Endothelial cell (in vitro differentiated cells): ENCODE results near the gene MIER3. TPM values are rescaled to one million over a fixed set of nuclear protein-coding genes. Genes with fewer than 3 reads are reported as not detected.

Source experiments
- DNase-seq: peaks from one replicate; pipeline ENCODE4 v3.0.0; 2021; ENCODE audit warnings: low spot score
- H3K27ac Mint-ChIP-seq: one replicate; pipeline ENCODE4 v1.8.0; 2021; ENCODE audit warnings: mixed read lengths, inconsistent platforms; ENCODE audit not compliant: unreplicated experiment
- H3K27me3 Mint-ChIP-seq: one replicate; pipeline ENCODE4 v1.8.0; 2021; ENCODE audit warnings: mild to moderate bottlenecking, moderate library complexity, mixed read lengths, inconsistent platforms; ENCODE audit not compliant: unreplicated experiment
- H3K36me3 Mint-ChIP-seq: one replicate; pipeline ENCODE4 v1.8.0; 2021; ENCODE audit warnings: mild to moderate bottlenecking, low read depth, mixed read lengths, inconsistent platforms; ENCODE audit not compliant: unreplicated experiment
- H3K4me1 Mint-ChIP-seq: one replicate; pipeline ENCODE4 v1.8.0; 2021; ENCODE audit warnings: mild to moderate bottlenecking, mixed read lengths, inconsistent platforms; ENCODE audit not compliant: unreplicated experiment
- H3K4me3 Mint-ChIP-seq: one replicate; pipeline ENCODE4 v1.8.0; 2021; ENCODE audit warnings: mild to moderate bottlenecking, mixed read lengths, inconsistent platforms; ENCODE audit not compliant: unreplicated experiment
- H3K9me3 Mint-ChIP-seq: one replicate; pipeline ENCODE4 v1.8.0; 2021; ENCODE audit warnings: mixed read lengths, inconsistent platforms; ENCODE audit not compliant: unreplicated experiment
- CTCF ChIP-seq: fragments of 200-600 bp; sonication (generic); IDR thresholded peaks from one replicate; pipeline ENCODE4 v1.5.0; 2021; ENCODE audit warnings: antibody characterized with exemption; ENCODE audit not compliant: unreplicated experiment
- total RNA-seq: library from RNA; stranded (reverse); fragmentation: NEBNext Ultra II Directional; extraction: Animal tissue kit (Norgen Biotek cat#: 25700); gene quantifications from one replicate; pipeline ENCODE4 v1.2.1, GENCODE V29; 2021; ENCODE audit not compliant: unreplicated experiment

The MIER3 gene
- total RNA-seq, 1 donor from 2014 or later: 52.3 TPM

- Mint-ChIP-seq H3K4me1 (no peaks in the 10 kb centered on the region), H3K9me3 (no peaks in the 10 kb centered on the region), H3K27me3 (no peaks in the 10 kb centered on the region), H3K36me3 (peaks cover 24% of the 10 kb centered on the region), H3K4me3 (no peak overlapping the region), H3K27ac (no peak overlapping the region)
- no peak for TF ChIP-seq CTCF
- no peak for DNase-seq
These were observed 58.5 kb downstream of the MIER3 start for GRCh38 chr5:56893251-56893951.

GRCh38 chr5:56881571-56881970, 70.4 kb downstream of the MIER3 start:
- H3K4me1 Mint-ChIP-seq: no peaks in the 10 kb centered on the region
- H3K27me3 Mint-ChIP-seq: no peaks in the 10 kb centered on the region
- no peak for TF ChIP-seq CTCF
- peaks cover 27% of the 10 kb centered on the region for H3K36me3 Mint-ChIP-seq
- DNase-seq: no peak
- no peak overlapping the region for H3K27ac Mint-ChIP-seq
- no peak overlapping the region for H3K4me3 Mint-ChIP-seq
- H3K9me3 Mint-ChIP-seq: no peaks in the 10 kb centered on the region

- peaks cover 20% of the 10 kb centered on the region for H3K36me3 Mint-ChIP-seq
- no peak for TF ChIP-seq CTCF
- H3K27ac Mint-ChIP-seq: no peak overlapping the region
- no peak overlapping the region for H3K4me3 Mint-ChIP-seq
- no peaks in the 10 kb centered on the region for H3K4me1 Mint-ChIP-seq
- no peaks in the 10 kb centered on the region for H3K27me3 Mint-ChIP-seq
- H3K9me3 Mint-ChIP-seq: no peaks in the 10 kb centered on the region
- no peak for DNase-seq
These were observed 75.6 kb downstream of the MIER3 start for GRCh38 chr5:56876327-56876726.

- peaks cover 19% of the 10 kb centered on the region for H3K36me3 Mint-ChIP-seq
- H3K9me3 Mint-ChIP-seq: no peaks in the 10 kb centered on the region
- DNase-seq: no peak
- H3K27me3 Mint-ChIP-seq: no peaks in the 10 kb centered on the region
- H3K4me3 Mint-ChIP-seq: no peak overlapping the region
- no peaks in the 10 kb centered on the region for H3K4me1 Mint-ChIP-seq
- no peak overlapping the region for H3K27ac Mint-ChIP-seq
- TF ChIP-seq CTCF: no peak
These were observed 78.9 kb downstream of the MIER3 start for GRCh38 chr5:56873056-56873455.

- DNase-seq: no peak
- Mint-ChIP-seq H3K27ac (no peak overlapping the region), H3K4me1 (no peaks in the 10 kb centered on the region), H3K36me3 (peaks cover 13% of the 10 kb centered on the region), H3K9me3 (no peaks in the 10 kb centered on the region), H3K27me3 (no peaks in the 10 kb centered on the region), H3K4me3 (no peak overlapping the region)
- TF ChIP-seq CTCF: no peak
These were observed 80.1 kb downstream of the MIER3 start for GRCh38 chr5:56871777-56872176.

Other genes starting within 250 kb of the MIER3 start
- gene MAP3K1, start 136.6 kb downstream of the MIER3 start, total RNA-seq: 27.5 TPM
- gene SETD9, start 42.5 kb downstream of the MIER3 start, total RNA-seq: 16.0 TPM
- 68.9 TPM for gene GPBP1, start 221.9 kb upstream of the MIER3 start, total RNA-seq